ENCODE data around the gene CES3.
A peak's percentile ranks its signal among the peaks of the same experiment; 100 is the strongest.
"Not testable (repeated sequence)": the region's sequence is repeated elsewhere in the genome, so short reads cannot be mapped to it uniquely, and the experiment has no call there.

Gene CES3

GRCh38 chr16:66934839-66935313 lies 26.2 kb upstream of the CES3 start:
- H3K27ac Mint-ChIP-seq: peak overlapping the region; percentile 96
- peaks cover 27% of the 10 kb centered on the region for H3K36me3 Mint-ChIP-seq (ENCODE audit: low read depth)
- not testable (repeated sequence) for H3K9me3 Mint-ChIP-seq; H3K27me3 Mint-ChIP-seq (ENCODE audit: low read depth)
- H3K4me3 Mint-ChIP-seq: peak overlapping the region; percentile 97
- H3K4me1 Mint-ChIP-seq (ENCODE audit: low read depth): peaks cover 35% of the 10 kb centered on the region

- H3K27ac Mint-ChIP-seq: peak within 1 kb of the TSS; percentile 96
- peak within 1 kb of the TSS; percentile 97 for H3K4me3 Mint-ChIP-seq
- H3K4me1 Mint-ChIP-seq (ENCODE audit: low read depth): peaks cover 35% of the 10 kb centered on the region
- H3K27me3 Mint-ChIP-seq (ENCODE audit: low read depth): no peaks in the 10 kb centered on the region
- H3K36me3 Mint-ChIP-seq (ENCODE audit: low read depth): peaks cover 28% of the 10 kb centered on the region
- no peaks in the 10 kb centered on the region for H3K9me3 Mint-ChIP-seq
Measured at GRCh38 chr16:66935314-66936011, 25.6 kb upstream of the CES3 start, which contains the start of gene CES2. Gene CES2 (plus strand): TSS chr16:66935516. CDS start chr16:66935636, 120 bp downstream.

- Mint-ChIP-seq H3K4me3 (peak overlapping the region; percentile 63), H3K27me3 (ENCODE audit: low read depth) (no peaks in the 10 kb centered on the region), H3K27ac (peak overlapping the region; percentile 74), H3K36me3 (ENCODE audit: low read depth) (peaks cover 28% of the 10 kb centered on the region), H3K4me1 (ENCODE audit: low read depth) (peaks cover 35% of the 10 kb centered on the region), H3K9me3 (no peaks in the 10 kb centered on the region)
Measured at GRCh38 chr16:66936462-66936861, 24.6 kb upstream of the CES3 start.

GRCh38 chr16:66936889-66937554 lies 24.0 kb upstream of the CES3 start:
- H3K27me3 Mint-ChIP-seq (ENCODE audit: low read depth): no peaks in the 10 kb centered on the region
- no peaks in the 10 kb centered on the region for H3K9me3 Mint-ChIP-seq
- H3K4me3 Mint-ChIP-seq: peak overlapping the region; percentile 63
- peak overlapping the region; percentile 74 for H3K27ac Mint-ChIP-seq
- H3K4me1 Mint-ChIP-seq (ENCODE audit: low read depth): peaks cover 33% of the 10 kb centered on the region
- H3K36me3 Mint-ChIP-seq (ENCODE audit: low read depth): peaks cover 28% of the 10 kb centered on the region

- Mint-ChIP-seq H3K4me3 (no peak overlapping the region), H3K27ac (peak overlapping the region; percentile 46), H3K27me3 (ENCODE audit: low read depth) (no peaks in the 10 kb centered on the region), H3K9me3 (no peaks in the 10 kb centered on the region), H3K36me3 (ENCODE audit: low read depth) (peaks cover 32% of the 10 kb centered on the region), H3K4me1 (ENCODE audit: low read depth) (peaks cover 29% of the 10 kb centered on the region)
Measured at GRCh38 chr16:66937725-66938337, 23.2 kb upstream of the CES3 start.

GRCh38 chr16:66939366-66939765 lies 21.7 kb upstream of the CES3 start:
- Mint-ChIP-seq H3K27me3 (ENCODE audit: low read depth) (no peaks in the 10 kb centered on the region), H3K9me3 (no peaks in the 10 kb centered on the region), H3K27ac (no peak overlapping the region), H3K4me3 (no peak overlapping the region), H3K36me3 (ENCODE audit: low read depth) (peaks cover 23% of the 10 kb centered on the region), H3K4me1 (ENCODE audit: low read depth) (peaks cover 19% of the 10 kb centered on the region)

GRCh38 chr16:66940236-66940635 lies 20.8 kb upstream of the CES3 start:
- Mint-ChIP-seq H3K4me3 (no peak overlapping the region), H3K9me3 (no peaks in the 10 kb centered on the region), H3K27me3 (ENCODE audit: low read depth) (no peaks in the 10 kb centered on the region), H3K36me3 (ENCODE audit: low read depth) (peaks cover 23% of the 10 kb centered on the region), H3K4me1 (ENCODE audit: low read depth) (peaks cover 16% of the 10 kb centered on the region), H3K27ac (no peak overlapping the region)

GRCh38 chr16:66942981-66943380 lies 18.1 kb upstream of the CES3 start:
- H3K4me1 Mint-ChIP-seq (ENCODE audit: low read depth): peaks cover 8% of the 10 kb centered on the region
- H3K9me3 Mint-ChIP-seq: no peaks in the 10 kb centered on the region
- H3K27me3 Mint-ChIP-seq (ENCODE audit: low read depth): peaks cover under 1% of the 10 kb centered on the region
- H3K27ac Mint-ChIP-seq: no peak overlapping the region
- peaks cover 17% of the 10 kb centered on the region for H3K36me3 Mint-ChIP-seq (ENCODE audit: low read depth)
- H3K4me3 Mint-ChIP-seq: no peak overlapping the region

- peaks cover 17% of the 10 kb centered on the region for H3K36me3 Mint-ChIP-seq (ENCODE audit: low read depth)
- H3K27me3 Mint-ChIP-seq (ENCODE audit: low read depth): peaks cover 6% of the 10 kb centered on the region
- H3K4me1 Mint-ChIP-seq (ENCODE audit: low read depth): peaks cover 12% of the 10 kb centered on the region
- H3K27ac Mint-ChIP-seq: no peak overlapping the region
- no peaks in the 10 kb centered on the region for H3K9me3 Mint-ChIP-seq
- no peak overlapping the region for H3K4me3 Mint-ChIP-seq
Measured at GRCh38 chr16:66943426-66944053, 17.5 kb upstream of the CES3 start.

- Mint-ChIP-seq H3K4me3 (no peak overlapping the region), H3K9me3 (no peaks in the 10 kb centered on the region), H3K4me1 (ENCODE audit: low read depth) (peaks cover 12% of the 10 kb centered on the region), H3K27me3 (ENCODE audit: low read depth) (peaks cover 10% of the 10 kb centered on the region), H3K36me3 (ENCODE audit: low read depth) (peaks cover 17% of the 10 kb centered on the region), H3K27ac (no peak overlapping the region)
Measured at GRCh38 chr16:66944054-66944441, 17.0 kb upstream of the CES3 start.

- Mint-ChIP-seq H3K4me1 (ENCODE audit: low read depth) (peaks cover 12% of the 10 kb centered on the region), H3K36me3 (ENCODE audit: low read depth) (peaks cover 14% of the 10 kb centered on the region), H3K27me3 (ENCODE audit: low read depth) (peaks cover 19% of the 10 kb centered on the region)
- H3K27ac Mint-ChIP-seq, H3K4me3 Mint-ChIP-seq, H3K9me3 Mint-ChIP-seq: not testable (repeated sequence)
Measured at GRCh38 chr16:66944971-66945370, 16.1 kb upstream of the CES3 start.

- H3K4me3 Mint-ChIP-seq: no peak overlapping the region
- H3K9me3 Mint-ChIP-seq: no peaks in the 10 kb centered on the region
- H3K36me3 Mint-ChIP-seq (ENCODE audit: low read depth): peaks cover 14% of the 10 kb centered on the region
- H3K4me1 Mint-ChIP-seq (ENCODE audit: low read depth): peaks cover 16% of the 10 kb centered on the region
- H3K27me3 Mint-ChIP-seq (ENCODE audit: low read depth): peaks cover 25% of the 10 kb centered on the region
- no peak overlapping the region for H3K27ac Mint-ChIP-seq
Measured at GRCh38 chr16:66945939-66946338, 15.1 kb upstream of the CES3 start.

- H3K27ac Mint-ChIP-seq: no peak overlapping the region
- H3K9me3 Mint-ChIP-seq: peaks cover 2% of the 10 kb centered on the region
- peaks cover 20% of the 10 kb centered on the region for H3K4me1 Mint-ChIP-seq (ENCODE audit: low read depth)
- no peak overlapping the region for H3K4me3 Mint-ChIP-seq
- H3K36me3 Mint-ChIP-seq (ENCODE audit: low read depth): peaks cover 14% of the 10 kb centered on the region
- peaks cover 29% of the 10 kb centered on the region for H3K27me3 Mint-ChIP-seq (ENCODE audit: low read depth)
Measured at GRCh38 chr16:66946541-66946940, 14.5 kb upstream of the CES3 start.

GRCh38 chr16:66946974-66947301 lies 14.1 kb upstream of the CES3 start:
- peak overlapping the region; percentile 89 for H3K4me3 Mint-ChIP-seq
- H3K4me1 Mint-ChIP-seq (ENCODE audit: low read depth): peaks cover 20% of the 10 kb centered on the region
- no peak overlapping the region for H3K27ac Mint-ChIP-seq
- H3K27me3 Mint-ChIP-seq (ENCODE audit: low read depth): peaks cover 33% of the 10 kb centered on the region
- peaks cover 13% of the 10 kb centered on the region for H3K36me3 Mint-ChIP-seq (ENCODE audit: low read depth)
- H3K9me3 Mint-ChIP-seq: peaks cover 6% of the 10 kb centered on the region
